ENCODE measurements around the gene PSTPIP2.
"Not testable (repeated sequence)": the region's sequence is repeated elsewhere in the genome, so short reads cannot be mapped to it uniquely, and the experiment has no call there.

The PSTPIP2 gene

GRCh38 chr18:46035696-46036680 is 36.1 kb downstream of the PSTPIP2 start:
- DNase-seq = no peak

GRCh38 chr18:46034230-46034629 is 37.8 kb downstream of the PSTPIP2 start:
- DNase-seq = no peak

- no peak for DNase-seq
Observed at GRCh38 chr18:46031741-46032140, 40.3 kb downstream of the PSTPIP2 start.

GRCh38 chr18:46028536-46028891 is 43.5 kb downstream of the PSTPIP2 start:
- DNase-seq = no peak

GRCh38 chr18:46019936-46020335 is 52.1 kb downstream of the PSTPIP2 start:
- no peak for DNase-seq

- DNase-seq = no peak
Observed at GRCh38 chr18:46013484-46014189, 58.4 kb downstream of the PSTPIP2 start.

- no peak for DNase-seq
Observed at GRCh38 chr18:46010676-46011075, 61.4 kb downstream of the PSTPIP2 start.

GRCh38 chr18:46010050-46010449 is 62.0 kb downstream of the PSTPIP2 start:
- DNase-seq = no peak

GRCh38 chr18:46009125-46009840 is 62.8 kb downstream of the PSTPIP2 start:
- DNase-seq = no peak

- no peak for DNase-seq
Observed at GRCh38 chr18:46008531-46008930, 63.5 kb downstream of the PSTPIP2 start.

- DNase-seq = no peak
Observed at GRCh38 chr18:46007165-46007564, 64.9 kb downstream of the PSTPIP2 start.

GRCh38 chr18:46002934-46003333 is 69.1 kb downstream of the PSTPIP2 start:
- no peak for DNase-seq

GRCh38 chr18:46001892-46002291 is 70.2 kb downstream of the PSTPIP2 start:
- no peak for DNase-seq

GRCh38 chr18:46001074-46001473 is 71.0 kb downstream of the PSTPIP2 start:
- DNase-seq = no peak

GRCh38 chr18:45999536-45999935 is 72.5 kb downstream of the PSTPIP2 start:
- DNase-seq = no peak

- DNase-seq = no peak
Observed at GRCh38 chr18:45998244-45998643, 73.8 kb downstream of the PSTPIP2 start.

- no peak for DNase-seq
Observed at GRCh38 chr18:45997700-45998151, 74.3 kb downstream of the PSTPIP2 start.

GRCh38 chr18:45995461-45995860 is 76.6 kb downstream of the PSTPIP2 start:
- no peak for DNase-seq

GRCh38 chr18:45993438-45993837 is 78.6 kb downstream of the PSTPIP2 start:
- DNase-seq = no peak

- DNase-seq = not testable (repeated sequence)
Observed at GRCh38 chr18:45992527-45992926, 79.5 kb downstream of the PSTPIP2 start.

GRCh38 chr18:45991788-45992187 is 80.3 kb downstream of the PSTPIP2 start:
- DNase-seq = no peak

GRCh38 chr18:45984546-45985235 is 87.4 kb downstream of the PSTPIP2 start:
- DNase-seq = no peak

- DNase-seq = no peak
Observed at GRCh38 chr18:45981821-45982220, 90.2 kb downstream of the PSTPIP2 start.

Measured in NCI-H69 (cell line).